BJ (cell line): ENCODE results near the gene CARD9. TPM values are rescaled to one million over a fixed set of nuclear protein-coding genes. Genes with fewer than 3 reads are reported as not detected.

ENCODE experiments used
- CTCF ChIA-PET: fragments of 350-600 bp; formaldehyde crosslinking; extraction: SDS; loops from one replicate; lab custom pipeline; 2021; ENCODE audit warnings: antibody characterized with exemption, inconsistent platforms; lab: Yijun Ruan, JAX
- POLR2A ChIA-PET: fragments of 300-600 bp; sonication (Branson Sonifier 250); formaldehyde crosslinking; extraction: SDS; loops from one replicate; lab custom pipeline; 2021; ENCODE audit warnings: antibody characterized with exemption; lab: Charles Lee
- DNase-seq: peaks from one replicate; pipeline ENCODE4 v3.0.0-alpha.2; 2011; ENCODE audit warnings: low read depth
- H3K27me3 ChIP-seq: 2 replicates; pipeline ENCODE4 v1.6.0; 2011; ENCODE audit warnings: low read length; ENCODE audit not compliant: control insufficient read depth, insufficient read depth
- H3K36me3 ChIP-seq: 2 replicates; pipeline ENCODE4 v1.5.1; 2011; ENCODE audit warnings: low read length; ENCODE audit not compliant: control insufficient read depth, insufficient read depth
- H3K4me3 ChIP-seq: 2 replicates; pipeline ENCODE4 v1.5.1; 2011; ENCODE audit warnings: low read depth, mild to moderate bottlenecking, control low read depth, low read length
- CTCF ChIP-seq: IDR thresholded peaks from 2 replicates; pipeline ENCODE4 v1.5.1; 2011; ENCODE audit warnings: low read depth, mild to moderate bottlenecking, control low read depth, inconsistent platforms, low read length, moderate library complexity; ENCODE audit not compliant: insufficient read depth
- polyA plus RNA-seq: library from polyadenylated mRNA; depleted of rRNA; stranded (reverse); fragments of >200 nt; gene quantifications from 2 replicates; pipeline ENCODE4 v1.2.3, GENCODE V29; 2011

CARD9 gene
- polyA plus RNA-seq, 1 experiment: 21.3 TPM

DNA sequence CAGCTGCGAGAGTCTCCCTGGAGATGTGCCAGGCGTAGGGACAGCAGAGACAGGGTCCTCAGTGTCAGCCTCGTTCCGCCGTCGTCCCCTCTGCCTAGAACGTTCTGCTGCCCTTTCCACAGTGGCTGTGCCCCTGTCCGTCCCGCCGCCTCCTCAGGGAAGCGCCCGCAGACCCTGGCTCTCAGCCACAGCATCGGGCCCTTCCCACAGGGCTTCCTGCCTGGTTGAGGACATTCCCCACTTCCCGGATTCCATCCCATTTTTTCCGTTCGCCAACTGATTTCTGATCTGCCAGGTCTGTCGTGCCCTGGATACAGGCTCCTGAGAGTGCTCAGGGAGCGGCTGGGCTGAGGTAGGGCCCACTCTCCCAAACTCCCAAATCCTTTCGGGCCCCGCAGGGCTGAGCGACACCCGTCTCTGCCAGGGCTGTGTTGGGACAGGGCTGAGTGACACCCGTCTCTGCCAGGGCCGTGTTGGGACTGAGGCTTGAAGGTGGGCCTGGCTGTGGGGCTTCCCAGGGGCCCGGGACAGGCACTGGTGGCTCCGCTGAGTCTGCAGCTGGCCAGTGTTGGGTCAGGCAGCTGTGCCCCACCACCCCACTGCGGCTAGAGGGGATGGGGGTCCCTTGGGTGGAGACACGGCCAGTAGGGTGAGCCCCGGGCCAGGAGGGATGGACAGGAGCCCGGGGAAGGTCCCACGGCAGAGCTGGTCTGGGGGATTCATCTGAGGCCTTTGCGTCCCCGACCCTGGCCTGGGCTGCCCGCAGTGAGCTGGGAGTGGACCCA lies 25.8 kb downstream of the CARD9 start:
- ChIA-PET CTCF (interaction anchor here (1.6 to 3.3 kb wide), 2 partner anchors 10 to 15 kb away, joined by 5 to 42 read pairs; partner anchors contain the start of gene DNLZ), POLR2A (no interaction called here)
- DNase-seq: no peak
- H3K36me3 ChIP-seq: peaks cover 43% of the 10 kb centered on the region
- no peak overlapping the region for H3K4me3 ChIP-seq
- no peaks in the 10 kb centered on the region for H3K27me3 ChIP-seq
- TF ChIP-seq CTCF: no peak

GRCh38 chr9:136346927-136347465 lies 26.5 kb downstream of the CARD9 start:
- peaks cover 40% of the 10 kb centered on the region for H3K36me3 ChIP-seq
- POLR2A ChIA-PET: no interaction called here

GRCh38 chr9:136346157-136346481 lies 27.4 kb downstream of the CARD9 start:
- H3K36me3 ChIP-seq: peaks cover 44% of the 10 kb centered on the region
- POLR2A ChIA-PET: no interaction called here
- no peak overlapping the region for H3K4me3 ChIP-seq
- H3K27me3 ChIP-seq: no peaks in the 10 kb centered on the region
- no peak for TF ChIP-seq CTCF
- no peak for DNase-seq
- CTCF ChIA-PET: interaction anchor here (1.2 to 3.3 kb wide), 13 partner anchors 9 to 63 kb away, joined by 4 to 42 read pairs (median 7); partner anchors contain the start of genes CARD9 and DNLZ

More at GRCh38 chr9:136346927-136347465, 26.5 kb downstream of the CARD9 start:
- TF ChIP-seq CTCF: no peak
- CTCF ChIA-PET: interaction anchor here (1.6 to 3.3 kb wide), 3 partner anchors 10 to 35 kb away, joined by 5 to 42 read pairs (median 24); partner anchors contain the start of gene DNLZ
- Histone ChIP-seq H3K27me3 (no peaks in the 10 kb centered on the region), H3K4me3 (no peak overlapping the region)
- DNase-seq: no peak

DNA sequence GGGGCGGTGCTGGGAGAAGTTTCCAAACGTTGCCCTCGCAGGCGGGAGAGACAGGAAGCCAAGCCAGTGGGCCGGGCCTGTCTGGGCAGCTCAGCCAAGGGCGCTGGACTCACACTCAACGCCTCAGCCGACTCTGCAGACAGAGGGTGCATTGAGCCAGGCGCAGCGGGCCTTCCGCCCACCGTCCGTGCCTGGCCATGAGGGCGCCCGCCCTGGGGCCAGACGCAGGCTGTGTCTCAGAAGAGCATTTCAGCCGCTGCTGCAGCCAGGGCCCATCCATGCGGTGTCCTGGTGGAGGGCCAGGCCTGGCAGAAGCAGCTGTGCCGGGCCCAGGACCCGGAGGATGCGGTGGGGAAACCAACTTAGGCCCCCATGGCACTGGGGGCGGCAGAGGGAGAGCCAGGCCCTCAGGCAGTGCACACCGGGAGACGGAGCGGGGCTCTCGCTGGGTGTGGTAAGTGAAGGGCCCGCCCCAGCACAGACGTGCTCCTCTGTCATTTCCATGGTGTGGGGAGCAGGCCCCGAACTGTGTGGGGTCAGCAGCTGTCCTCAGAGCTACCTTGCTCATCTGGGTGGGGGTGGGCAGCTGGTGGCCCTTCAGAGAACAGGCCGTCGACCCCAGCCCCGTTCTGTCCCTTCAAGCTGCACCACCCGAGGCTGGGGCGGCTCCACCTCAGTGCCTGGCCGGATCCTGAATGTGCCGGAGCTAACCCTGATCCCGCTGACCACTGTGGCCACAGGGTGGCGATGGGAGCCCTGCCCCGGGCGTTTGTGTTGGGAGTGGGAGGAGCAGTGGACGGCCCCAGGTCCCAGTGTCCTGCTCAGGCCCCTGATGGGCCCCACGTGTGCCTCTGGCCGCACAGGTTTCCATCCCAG lies 27.9 kb downstream of the CARD9 start:
- H3K36me3 ChIP-seq: peaks cover 48% of the 10 kb centered on the region
- POLR2A ChIA-PET: no interaction called here

More for the DNA sequence above, 27.9 kb downstream of the CARD9 start:
- TF ChIP-seq CTCF: peak; percentile 71
- CTCF ChIA-PET: interaction anchor here (1.0 to 3.3 kb wide), 15 partner anchors 8 to 64 kb away, joined by 3 to 42 read pairs (median 7); partner anchors contain the start of genes CARD9 and DNLZ
- no peaks in the 10 kb centered on the region for H3K27me3 ChIP-seq
- no peak for DNase-seq
- H3K4me3 ChIP-seq: no peak overlapping the region
